GM21619 (cell line): ENCODE data around the gene CAMSAP2.

Experiments used
- ATAC-seq: cut with Tn5 transposase; IDR thresholded peaks from one replicate; pipeline ENCODE4 v1.9.1; 2021; ENCODE audit not compliant: unreplicated experiment

Gene CAMSAP2

GRCh38 chr1:200738327-200738948 is at the start of gene CAMSAP2:
Gene CAMSAP2 (plus strand): TSS chr1:200738893. CDS start chr1:200739828, 935 bp downstream.
- peak; percentile 43 for ATAC-seq

- no peak for ATAC-seq
These were observed 46.4 kb upstream of the CAMSAP2 start for GRCh38 chr1:200692316-200692715.

GRCh38 chr1:200693327-200693726 is 45.4 kb upstream of the CAMSAP2 start:
- ATAC-seq, result no peak

GRCh38 chr1:200694738-200695137 is 44.0 kb upstream of the CAMSAP2 start:
- no peak for ATAC-seq

- no peak for ATAC-seq
These were observed 38.8 kb upstream of the CAMSAP2 start for GRCh38 chr1:200699871-200700270.

GRCh38 chr1:200704986-200705500 is 33.6 kb upstream of the CAMSAP2 start:
- ATAC-seq, result no peak

- no peak for ATAC-seq
These were observed 32.4 kb upstream of the CAMSAP2 start for GRCh38 chr1:200706111-200706814.

GRCh38 chr1:200707116-200707515 is 31.6 kb upstream of the CAMSAP2 start:
- no peak for ATAC-seq

GRCh38 chr1:200708161-200708560 is 30.5 kb upstream of the CAMSAP2 start:
- no peak for ATAC-seq

GRCh38 chr1:200708769-200709168 is 29.9 kb upstream of the CAMSAP2 start:
- ATAC-seq, result no peak

GRCh38 chr1:200710166-200710565 is 28.5 kb upstream of the CAMSAP2 start:
- ATAC-seq, result no peak

- no peak for ATAC-seq
These were observed 24.0 kb upstream of the CAMSAP2 start for GRCh38 chr1:200714504-200715187.

GRCh38 chr1:200720199-200720598 is 18.5 kb upstream of the CAMSAP2 start:
- ATAC-seq, result no peak

GRCh38 chr1:200724064-200724463 is 14.6 kb upstream of the CAMSAP2 start:
- ATAC-seq, result no peak

- no peak for ATAC-seq
These were observed 11.4 kb upstream of the CAMSAP2 start for GRCh38 chr1:200727257-200727656.

GRCh38 chr1:200729863-200730262 is 8.8 kb upstream of the CAMSAP2 start:
- no peak for ATAC-seq

GRCh38 chr1:200731654-200732332 is 6.9 kb upstream of the CAMSAP2 start:
- ATAC-seq, result no peak

GRCh38 chr1:200732438-200732837 is 6.3 kb upstream of the CAMSAP2 start:
- no peak for ATAC-seq

GRCh38 chr1:200733907-200734306 is 4.8 kb upstream of the CAMSAP2 start:
- no peak for ATAC-seq

- no peak for ATAC-seq
These were observed 924 bp upstream of the CAMSAP2 start for GRCh38 chr1:200737647-200738291.
